GM21825 (cell line): ENCODE measurements around the gene C14orf39.
"Not testable (repeated sequence)": the region's sequence is repeated elsewhere in the genome, so short reads cannot be mapped to it uniquely, and the experiment has no call there.

Experiments used
- ATAC-seq: cut with Tn5 transposase; IDR thresholded peaks from one replicate; pipeline ENCODE4 v1.9.1; 2021; ENCODE audit warnings: mild to moderate bottlenecking, moderate library complexity; ENCODE audit not compliant: unreplicated experiment

Gene C14orf39

GRCh38 chr14:60502541-60502940, 16.7 kb upstream of the C14orf39 start:
- ATAC-seq = no peak

DNA sequence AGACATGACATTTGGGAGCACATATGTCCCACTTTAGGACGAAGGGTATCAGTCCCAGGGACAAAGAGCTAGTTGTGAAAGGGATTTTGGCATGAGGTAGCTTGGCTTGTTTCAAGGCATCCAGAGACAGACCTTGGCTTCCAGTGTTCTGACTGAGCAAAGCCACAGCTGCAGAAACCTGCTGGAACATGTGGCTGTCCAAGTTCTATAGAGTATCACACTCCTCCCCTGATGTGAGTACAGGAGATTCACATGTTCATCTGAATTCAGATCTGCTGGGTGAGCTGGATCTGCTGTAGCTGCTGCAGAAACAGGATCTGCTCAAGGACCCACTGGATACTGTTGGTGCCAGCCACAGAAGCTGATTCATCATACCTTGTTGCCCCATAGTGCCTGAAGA, 10.1 kb upstream of the C14orf39 start:
- ATAC-seq = no peak

DNA sequence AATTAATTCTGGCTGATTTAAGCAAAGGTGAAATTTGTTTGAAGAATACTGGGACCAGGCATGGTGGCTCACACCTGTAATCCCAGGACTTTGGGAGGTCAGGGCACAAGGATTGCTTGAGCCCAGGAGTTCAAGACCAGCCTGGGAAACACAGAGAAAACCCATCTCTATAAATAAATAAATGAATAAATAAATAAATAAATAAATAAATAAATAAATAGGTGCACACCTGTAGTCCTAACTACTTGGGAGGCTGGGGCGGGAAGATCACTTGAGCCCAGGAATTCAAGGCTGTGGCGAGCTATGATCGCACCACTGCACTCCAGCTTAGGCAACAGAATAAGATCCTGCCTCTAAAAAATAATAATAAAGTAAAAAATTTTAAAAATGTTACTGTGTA, 4.4 kb upstream of the C14orf39 start:
- ATAC-seq = no peak

- no peak for ATAC-seq
Measured at GRCh38 chr14:60488175-60488574, 2.3 kb upstream of the C14orf39 start.

GRCh38 chr14:60487211-60487610, 1.3 kb upstream of the C14orf39 start:
- ATAC-seq = no peak

GRCh38 chr14:60485057-60485597, 736 bp downstream of the C14orf39 start:
- ATAC-seq = no peak

DNA sequence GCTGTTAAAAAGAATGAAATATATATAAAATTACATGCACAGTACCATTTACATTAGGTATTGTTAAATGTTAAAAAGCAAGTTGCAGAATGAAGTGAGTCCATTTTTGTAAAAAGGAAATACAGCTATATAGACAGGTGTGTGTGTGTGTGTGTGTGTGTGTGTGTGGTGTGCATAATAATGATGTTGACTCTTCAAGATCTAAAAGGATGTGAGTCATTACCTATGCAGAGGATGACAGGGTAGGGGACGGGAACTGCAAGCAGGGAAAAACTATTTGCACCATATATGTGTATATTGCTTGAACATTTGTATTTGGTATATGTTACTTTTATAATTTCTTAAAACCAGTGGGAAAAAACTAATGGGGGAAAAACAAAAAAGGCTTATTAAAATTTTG, 3.1 kb downstream of the C14orf39 start:
- no peak for ATAC-seq

GRCh38 chr14:60480248-60480647, 5.6 kb downstream of the C14orf39 start:
- ATAC-seq = not testable (repeated sequence)

- ATAC-seq = no peak
Measured at GRCh38 chr14:60455875-60456274, 30.0 kb downstream of the C14orf39 start.

DNA sequence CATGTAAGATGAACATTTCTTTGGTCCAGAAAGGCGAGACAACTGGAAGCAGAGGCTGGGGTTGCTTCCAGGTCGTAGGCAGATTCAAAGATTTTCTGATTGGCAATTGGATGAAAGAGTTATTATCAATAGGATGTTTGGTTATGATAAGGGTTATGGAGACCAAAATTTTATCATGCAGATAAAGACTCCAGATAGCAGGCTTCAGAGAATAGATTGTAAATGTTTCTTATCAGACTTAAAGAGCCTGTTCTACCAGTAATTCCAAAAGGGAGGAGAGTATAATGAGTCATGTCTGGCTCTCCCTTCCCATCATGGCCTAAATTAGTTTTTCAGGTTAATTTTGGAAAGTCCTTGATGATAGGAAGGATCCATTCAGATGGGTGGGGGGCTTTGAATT, 55.6 kb downstream of the C14orf39 start:
- no peak for ATAC-seq

DNA sequence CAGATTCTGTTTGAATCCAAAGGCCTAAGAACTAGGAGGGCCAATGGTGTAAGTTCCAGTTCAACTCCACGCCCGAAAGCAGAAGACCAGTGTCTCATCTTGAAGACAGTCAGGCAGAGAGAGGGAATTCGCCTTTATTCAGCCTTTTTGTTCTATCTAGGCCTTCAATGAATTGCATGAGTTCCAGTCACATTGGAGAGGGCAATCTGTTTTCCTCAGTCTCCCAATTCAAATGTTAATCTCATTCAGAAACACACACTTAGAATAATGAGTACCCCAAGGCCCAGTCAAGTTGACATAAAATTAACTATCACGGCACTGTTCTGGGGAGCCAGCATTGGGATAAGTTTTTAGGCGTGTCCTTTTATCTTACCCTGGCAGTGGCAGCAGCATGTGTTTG, 65.8 kb downstream of the C14orf39 start:
- no peak for ATAC-seq

GRCh38 chr14:60397550-60397949, 88.3 kb downstream of the C14orf39 start:
- ATAC-seq = not testable (repeated sequence)

DNA sequence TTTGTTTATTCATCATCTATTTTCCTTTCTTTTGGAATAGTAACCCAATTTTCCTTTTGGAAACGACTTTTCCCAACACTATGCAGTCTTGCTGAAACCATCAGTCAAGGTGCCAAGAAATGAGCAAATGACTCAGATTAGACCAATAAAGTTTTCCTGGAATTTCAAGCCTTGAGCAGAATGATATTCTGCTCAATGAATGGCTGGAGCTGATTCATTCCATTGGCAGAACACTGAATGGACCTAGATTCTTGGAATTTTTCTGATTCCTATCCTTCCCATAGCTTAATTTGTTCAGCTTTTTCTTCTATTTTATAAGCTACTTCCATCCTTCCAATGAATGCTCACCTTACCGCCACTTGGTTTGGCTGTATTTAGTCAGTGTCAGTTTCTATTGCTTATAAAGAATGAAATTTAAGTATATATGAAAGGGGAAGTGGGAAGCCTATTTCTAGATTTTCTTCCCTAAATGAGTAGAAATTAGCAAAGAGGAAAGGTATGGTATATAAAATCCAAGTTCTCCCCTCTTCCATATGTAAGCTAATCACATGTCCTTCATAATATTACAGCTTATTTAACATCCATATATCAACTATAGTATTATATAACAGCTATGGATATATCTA, 89.0 kb downstream of the C14orf39 start:
- no peak for ATAC-seq
